Measurements from ENCODE around the gene PIM1. TPM values are rescaled to one million over a fixed set of nuclear protein-coding genes. Genes with fewer than 3 reads are reported as not detected.

PIM1 gene
- total and polyA plus RNA-seq, 9 of the 15 experiments (the other 6 are each of a cell fraction or from before 2014, with no cell fraction given): 19.0 to 789 (median 212) TPM

- no peak for TF ChIP-seq TCF15 (CRISPR knock-in tag; IDR thresholded peaks at IDR 0.05)
- TF ChIP-seq ZNF197 (CRISPR knock-in tag; IDR thresholded peaks at IDR 0.05; ENCODE audit: low read depth): no peak
Measured at GRCh38 chr6:37222125-37222967, 52.4 kb downstream of the PIM1 start (continued).

GRCh38 chr6:37222992-37223391 lies 53.0 kb downstream of the PIM1 start:
- Histone ChIP-seq H3K4me2 (ENCODE audit: insufficient read depth, low read length) (peak overlapping the region; percentile 79; the same call in 1 of the 2 replicates), H3K79me2 (ENCODE audit: control insufficient read depth, insufficient read depth, low read length) (no peaks in the 10 kb centered on the region), H3K9ac (ENCODE audit: insufficient read depth in 1 of 2, low read depth in 2 of 2, low read length in 2 of 2) (no peak overlapping the region), H4K20me1 (replicated peaks; ENCODE audit: control insufficient read depth, insufficient read depth, low read length) (no peaks in the 10 kb centered on the region), H3K36me3 (ENCODE audit: control insufficient read depth, insufficient read depth, low read length) (no peaks in the 10 kb centered on the region), H3K9me3 (replicated peaks; ENCODE audit: control insufficient read depth, insufficient read depth, low read depth, low read length) (no peaks in the 10 kb centered on the region), H3K27ac (ENCODE audit: extremely low read depth, low read depth, low read length) (no peak overlapping the region), H3K9me1 (ENCODE audit: control insufficient read depth, insufficient read depth, low read length) (no peaks in the 10 kb centered on the region), H2AFZ (ENCODE audit: low read depth, low read length) (peak overlapping the region; percentile 96), H3K27me3 (ENCODE audit: control insufficient read depth in 2 of 2, insufficient read depth in 2 of 2, low read length in 2 of 2) (no peaks in the 10 kb centered on the region), H3K4me1 (replicated peaks in 1 of 2; ENCODE audit: control insufficient read depth in 2 of 2, insufficient read depth in 2 of 2, low read length in 2 of 2) (peaks cover 14 to 22% of the 10 kb centered on the region in 2 experiments; a peak in 4 of 5 replicates), H3K4me3 (peak overlapping the region; percentile 52)
- BruUV-seq (replicated peaks): no TSS peak
- POLR2A ChIA-PET: interaction anchor here (0.5 to 2.1 kb wide), 8 partner anchors 10 to 137 kb away, joined by 3 to 13 read pairs (median 3); partner anchors contain the start of genes TBC1D22B and TMEM217
- CTCF ChIA-PET (ENCODE audit: low intra/inter-chr PET ratio): no interaction called here
- in situ Hi-C loops (cut with MboI) (no loop called here), intact Hi-C loops (cut with micrococcal nuclease) (loop anchor here (2.0 kb wide), 2 partner anchors 36 to 92 kb away; partner anchors contain the start of gene TMEM217)
- DNase-seq (ENCODE audit: extremely low read depth in 1 of 4, low spot score in 3 of 4): no peak
- no peak for FAIRE-seq
- ATAC-seq: no peak
- TF ChIP-seq ZNF512 (tag; IDR thresholded peaks at IDR 0.05) (peak; percentile 92), KHSRP (IDR thresholded peaks at IDR 0.05) (0 out of 2 replicates have a peak, but pooled peaks have one; percentile 35), NCOA4 (IDR thresholded peaks at IDR 0.05; ENCODE audit: partially characterized antibody) (peak; percentile 62), TSC22D4 (tag; IDR thresholded peaks at IDR 0.05) (0 out of 2 replicates have a peak, but pooled peaks have one; percentile 43), ARHGAP35 (IDR thresholded peaks at IDR 0.05; ENCODE audit: partially characterized antibody) (peak; percentile 47), ZNF551 (CRISPR knock-in tag; IDR thresholded peaks at IDR 0.05) (no peak), STAT6 (CRISPR knock-in tag; IDR thresholded peaks at IDR 0.05) (no peak)
